Left colon (tissue), 2 donors: ENCODE measurements around the gene KHDC4. TPM values are rescaled to one million over a fixed set of nuclear protein-coding genes. Genes with fewer than 3 reads are reported as not detected.

Source experiments
- ATAC-seq: fragments of 200-7000 bp; cut with Tn5 transposase; one replicate; pipeline ENCODE4 v1.9.1; 2020; ENCODE audit warnings: mild to moderate bottlenecking, moderate library complexity
- DNase-seq, 2 donors: peaks; one replicate each; pipeline ENCODE4 v3.0.0-alpha.2; 2020
- intact Hi-C, 2 donors: fragments of 100-400 bp; cut with DNase I in 1 of 2; cut with micrococcal nuclease in 1 of 2; formaldehyde crosslinking; loops; one replicate each; pipeline versions ENCODE4 v1.11.2 to v1.14.0; 2022; cut with DNase I, micrococcal nuclease
- total RNA-seq, 2 donors: library from RNA; stranded (reverse); fragmentation: NEBNext Ultra II Directional; extraction: Animal tissue kit (Norgen Biotek cat#: 25700); gene quantifications; one replicate each; pipeline ENCODE4 v1.2.1, GENCODE V29; 2021
- donor health status: DM: no; HTN: no; CAD: no.
- donor health status: DM: yes; HTN: yes; CAD: no.

KHDC4 gene
- total RNA-seq, 2 donors from 2014 or later: 45.6 to 54.1 TPM

GRCh38 chr1:155971910-155972809, 37.9 kb upstream of the KHDC4 start:
- ATAC-seq: no peak
- no peak for DNase-seq
- intact Hi-C loops: no loop called here

DNA sequence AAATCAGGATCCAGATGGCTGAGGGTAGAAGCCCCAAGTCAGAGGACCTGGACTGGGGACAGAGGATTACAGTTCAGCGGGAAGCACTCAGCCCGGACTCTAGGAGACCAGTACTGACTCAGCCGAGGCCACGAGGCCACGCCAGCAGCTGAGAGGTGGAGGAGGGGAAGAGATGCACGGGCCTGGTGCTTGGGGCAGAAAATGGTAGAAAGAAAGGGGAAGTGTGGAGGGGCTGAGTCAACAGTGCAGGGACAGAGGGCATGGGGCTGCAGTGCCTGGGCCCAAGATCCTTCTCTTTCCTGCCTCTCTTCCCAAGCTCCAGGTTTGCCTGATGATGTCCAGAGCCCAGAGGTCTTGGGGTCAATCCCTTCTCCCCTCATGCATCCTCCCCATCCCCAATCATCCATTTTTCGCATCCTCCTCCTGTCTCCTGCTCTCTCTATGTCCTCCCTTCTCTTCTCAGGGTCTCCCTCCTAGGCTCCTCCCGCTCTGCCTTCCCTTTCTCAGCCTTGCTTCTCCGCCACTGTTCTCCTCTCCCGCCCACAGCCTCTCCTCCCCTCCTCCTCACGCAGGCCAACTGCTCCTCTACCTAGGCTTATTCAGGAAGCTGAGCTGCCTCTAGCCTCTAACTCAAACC, 36.4 kb upstream of the KHDC4 start:
- DNase-seq: peak; percentile 64 to 77
- intact Hi-C loops: no loop called here
- ATAC-seq: peak; percentile 32

DNA sequence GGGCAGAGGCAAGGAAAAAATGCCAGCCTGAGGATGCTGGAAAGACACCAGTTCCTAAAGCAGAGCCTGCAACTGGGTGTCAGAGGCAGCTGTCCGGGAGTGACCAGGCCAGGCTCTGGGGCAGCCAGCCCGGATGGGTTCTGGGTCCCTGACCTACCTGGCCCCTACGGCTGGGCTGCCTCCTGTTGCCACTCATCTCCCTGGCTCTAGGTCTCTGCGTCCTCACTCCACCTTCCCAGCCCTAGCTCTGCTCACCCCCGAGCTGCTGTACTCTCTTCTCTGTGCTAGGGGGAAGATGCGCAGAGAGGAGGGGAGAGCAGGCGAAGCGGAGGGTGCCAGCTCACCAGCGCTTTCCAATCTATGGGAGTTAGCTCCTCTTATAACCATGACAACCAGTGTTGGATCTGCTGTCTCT, 35.2 kb upstream of the KHDC4 start:
- DNase-seq (no peak), ATAC-seq (no peak)
- intact Hi-C loops: no loop called here

- intact Hi-C loops: no loop called here
- DNase-seq: no peak
- ATAC-seq: no peak
Measured at GRCh38 chr1:155968670-155969069, 34.5 kb upstream of the KHDC4 start.

GRCh38 chr1:155968051-155968400, 33.8 kb upstream of the KHDC4 start:
- ATAC-seq (no peak), DNase-seq (no peak)
- intact Hi-C loops: no loop called here

GRCh38 chr1:155967341-155968050, 33.3 kb upstream of the KHDC4 start:
- intact Hi-C loops: no loop called here
- DNase-seq (no peak), ATAC-seq (no peak)

DNA sequence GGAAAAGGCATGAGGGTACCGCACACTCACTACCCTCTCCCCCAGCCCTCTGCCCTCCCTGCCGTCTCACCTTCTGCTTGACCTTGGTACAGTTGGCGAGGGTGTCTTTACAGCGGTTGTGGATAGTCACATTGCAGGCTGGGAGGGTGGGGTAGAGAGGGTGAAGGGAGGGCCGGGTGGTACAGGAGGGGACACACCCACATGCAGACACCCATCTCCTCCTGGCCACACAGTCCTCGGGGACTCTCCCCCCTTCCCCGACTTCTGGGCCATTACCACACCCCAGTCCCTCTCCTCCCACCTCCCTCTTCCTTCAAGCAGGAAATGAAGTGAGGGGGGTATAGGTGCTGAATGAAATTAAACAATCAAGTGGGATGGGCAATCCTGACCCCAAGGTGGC, 32.5 kb upstream of the KHDC4 start:
- DNase-seq (no peak), ATAC-seq (peak; percentile 39)
- intact Hi-C loops: no loop called here

- intact Hi-C loops: no loop called here
- ATAC-seq: no peak
- DNase-seq: no peak
Measured at GRCh38 chr1:155966135-155966534, 31.9 kb upstream of the KHDC4 start.

GRCh38 chr1:155964193-155964592, 30.0 kb upstream of the KHDC4 start:
- intact Hi-C loops: no loop called here
- DNase-seq (no peak), ATAC-seq (no peak)

DNA sequence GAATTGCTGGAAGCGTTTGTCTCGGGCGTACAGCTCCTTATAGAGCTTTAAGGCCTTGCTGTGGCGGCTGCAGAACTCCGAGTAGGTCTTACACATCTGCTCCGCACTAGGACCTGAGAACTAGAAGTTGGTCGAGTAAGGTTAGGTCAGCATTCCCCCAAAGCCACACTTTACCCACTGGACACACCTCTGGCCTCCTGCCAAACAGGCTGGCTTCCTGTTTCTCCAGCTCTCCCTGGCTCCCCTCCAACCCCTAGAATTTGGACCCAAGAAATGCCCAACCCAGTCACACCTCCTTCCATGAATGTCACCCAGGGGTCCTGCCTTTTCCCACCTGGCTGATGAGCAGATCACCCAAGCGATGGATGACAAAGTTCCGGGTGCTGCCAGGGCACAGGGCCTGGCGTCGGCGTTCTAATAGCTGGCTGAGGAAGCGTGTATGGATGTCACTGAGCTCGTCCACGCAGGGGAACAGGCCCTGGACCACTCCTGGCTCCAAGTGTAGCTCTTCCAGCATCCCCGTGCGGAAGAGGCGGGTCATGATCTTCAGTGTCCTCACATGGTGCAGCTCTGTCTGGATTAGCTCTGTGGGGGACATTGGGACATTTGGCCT, 28.5 kb upstream of the KHDC4 start:
- ATAC-seq (peak; percentile 35), DNase-seq (peak in 1 of 2 donors; percentile 62)
- intact Hi-C loops: no loop called here

- DNase-seq (no peak), ATAC-seq (peak; percentile 59)
- intact Hi-C loops: no loop called here
Measured at GRCh38 chr1:155961937-155962336, 27.7 kb upstream of the KHDC4 start.

DNA sequence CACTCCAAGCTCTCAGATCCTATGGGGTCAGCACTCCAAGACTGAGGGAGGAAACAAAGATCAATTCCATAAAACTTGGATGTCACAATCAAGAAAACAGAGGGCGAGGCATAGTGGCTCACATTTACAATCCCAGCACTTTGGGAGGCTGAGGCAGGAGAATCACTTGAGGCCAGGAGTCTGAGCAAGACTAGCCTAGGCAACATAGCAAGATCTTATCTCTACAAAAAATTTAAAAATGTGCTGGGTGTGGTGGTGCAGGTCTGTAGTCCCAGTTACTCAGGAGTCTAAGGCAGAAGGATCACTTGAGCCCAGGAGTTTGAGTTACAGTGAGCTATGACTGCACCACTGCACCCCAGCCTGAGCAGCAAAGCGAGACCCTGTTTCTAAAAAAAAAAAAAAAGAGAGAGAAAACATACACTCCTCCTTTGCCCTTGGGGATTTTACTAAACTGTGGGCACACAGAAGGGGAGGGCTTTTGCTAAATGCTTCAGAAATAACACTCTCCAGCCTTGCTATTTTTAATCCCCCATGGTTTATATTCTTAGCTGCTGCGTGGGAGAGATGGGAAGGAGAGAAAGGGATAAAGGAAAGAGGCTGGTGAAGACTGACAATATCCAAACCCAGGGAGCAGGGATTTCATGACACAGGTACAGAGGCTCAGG, 26.0 kb upstream of the KHDC4 start:
- ATAC-seq (no peak), DNase-seq (no peak)
- intact Hi-C loops: no loop called here

GRCh38 chr1:155957411-155957915, 23.2 kb upstream of the KHDC4 start:
- intact Hi-C loops: no loop called here
- ATAC-seq: no peak
- no peak for DNase-seq

DNA sequence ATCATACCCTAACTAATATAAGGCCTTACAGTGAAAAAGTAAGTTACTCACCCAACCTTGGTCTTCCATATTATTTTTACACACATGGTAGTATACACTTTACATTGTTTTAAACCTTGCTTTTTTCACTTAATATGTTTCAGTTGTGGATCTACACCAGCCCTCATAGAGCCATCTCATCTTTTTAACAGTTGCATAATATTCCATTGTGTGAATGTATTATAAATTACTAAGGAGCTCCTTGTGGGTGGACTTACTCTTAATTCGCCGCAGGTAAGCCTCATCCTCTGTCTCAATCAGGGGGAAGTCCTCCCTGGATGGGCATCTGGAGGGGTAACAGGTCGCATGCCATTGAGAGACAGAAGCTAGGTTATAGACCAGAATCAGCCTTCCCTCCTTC, 20.4 kb upstream of the KHDC4 start:
- no peak for ATAC-seq
- intact Hi-C loops: no loop called here

DNA sequence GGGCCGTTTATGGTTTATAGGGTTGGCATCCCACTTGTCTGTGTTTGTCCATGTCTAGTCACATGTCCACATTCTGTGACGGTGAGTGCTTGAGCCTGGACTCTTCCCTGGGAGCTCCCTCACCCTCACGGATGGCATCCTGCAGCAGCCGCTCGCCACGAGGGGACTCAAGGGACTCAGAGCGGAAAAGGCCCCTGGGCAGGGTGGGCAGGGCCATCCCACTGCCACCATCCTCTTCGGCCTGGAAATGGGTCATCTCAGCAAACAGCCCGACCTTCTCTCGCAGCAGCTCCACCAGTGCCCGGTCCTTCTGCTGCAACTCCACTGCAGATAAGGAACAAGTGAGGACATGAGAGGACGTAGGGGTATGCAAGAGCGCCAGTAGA, 18.3 kb upstream of the KHDC4 start:
- no peak for ATAC-seq
- DNase-seq: no peak
- intact Hi-C loops: no loop called here

More for the DNA sequence above, 20.4 kb upstream of the KHDC4 start:
- DNase-seq: no peak

- DNase-seq (no peak), ATAC-seq (peak; percentile 14)
- intact Hi-C loops: no loop called here
Measured at GRCh38 chr1:155951753-155952504, 17.7 kb upstream of the KHDC4 start.

DNA sequence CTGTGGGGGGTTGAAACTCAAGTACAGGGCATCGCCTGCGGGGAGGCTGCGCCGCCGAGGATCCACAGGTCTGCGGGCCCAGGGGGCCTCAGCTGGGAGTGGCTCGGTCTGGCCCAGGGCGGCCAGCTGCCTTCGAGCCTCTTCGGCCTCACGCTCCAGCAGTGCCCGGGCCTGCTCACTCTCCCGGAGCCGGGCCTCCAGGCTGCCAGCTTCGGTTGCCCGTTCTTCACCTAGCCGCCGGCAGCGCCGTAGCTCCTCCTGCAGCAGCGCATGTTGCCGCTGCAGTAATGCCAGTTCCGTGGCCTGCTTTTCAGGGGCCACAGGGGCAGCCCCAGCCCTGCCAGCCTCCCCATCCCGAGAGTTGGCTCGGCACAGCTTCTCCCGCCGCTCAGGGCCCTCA, 16.6 kb upstream of the KHDC4 start:
- intact Hi-C loops: no loop called here
- ATAC-seq (no peak), DNase-seq (no peak)

DNA sequence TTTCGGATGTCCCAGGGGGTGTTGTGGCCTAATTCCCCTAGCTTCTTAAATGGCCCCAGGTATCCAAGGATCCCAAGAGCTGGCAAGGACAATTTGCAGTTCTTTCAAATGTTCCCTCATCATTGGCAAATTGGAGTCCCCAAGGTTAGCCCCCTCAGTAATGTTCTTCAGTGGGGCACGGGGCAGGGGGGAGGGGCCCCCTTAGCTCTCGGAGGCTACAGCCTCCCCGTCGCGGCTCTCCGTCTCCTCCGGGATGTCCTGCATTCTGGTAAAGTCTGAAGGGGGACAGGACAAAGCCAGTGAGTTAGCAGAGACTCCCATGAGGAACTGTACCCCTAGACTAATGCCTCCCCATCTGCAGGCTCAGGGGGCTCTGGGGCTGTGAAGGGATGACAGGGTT, 13.5 kb upstream of the KHDC4 start:
- DNase-seq (no peak), ATAC-seq (no peak)
- intact Hi-C loops: no loop called here
